CD4-positive, alpha-beta T cell treated with Interleukin-4 for 1 hour (primary cell): Measurements from ENCODE around the gene CYP1B1.
A peak's percentile ranks its signal among the peaks of the same experiment; 100 is the strongest.
"Not testable (repeated sequence)": the region's sequence is repeated elsewhere in the genome, so short reads cannot be mapped to it uniquely, and the experiment has no call there.

ENCODE experiments used
- DNase-seq, 2 donors: peaks; one replicate each; pipeline ENCODE4 v3.0.0-alpha.2; 2020 to 2022

The CYP1B1 gene

GRCh38 chr2:38098421-38099098, 22.6 kb upstream of the CYP1B1 start:
- DNase-seq = no peak

DNA sequence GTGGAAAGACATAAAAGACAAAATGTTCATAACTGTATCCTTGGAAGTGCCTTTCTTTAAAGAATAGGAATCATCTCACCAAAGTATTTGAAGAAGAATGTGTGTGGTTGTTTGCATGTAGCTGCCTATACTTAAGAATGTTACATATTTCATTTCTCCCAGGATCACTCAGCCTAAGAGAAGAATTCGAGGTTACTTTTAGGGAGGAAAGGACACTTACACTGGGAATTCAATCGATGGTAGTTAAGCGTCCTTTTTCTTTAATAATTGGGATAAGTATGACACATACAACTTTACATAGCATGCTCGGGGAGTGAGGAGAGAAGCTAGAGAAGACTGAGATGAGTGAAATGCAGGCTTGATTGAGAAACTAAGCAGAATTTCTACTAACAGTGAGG, 22.0 kb upstream of the CYP1B1 start:
- no peak for DNase-seq

- DNase-seq = no peak
Observed at GRCh38 chr2:38097258-38097987, 21.5 kb upstream of the CYP1B1 start.

DNA sequence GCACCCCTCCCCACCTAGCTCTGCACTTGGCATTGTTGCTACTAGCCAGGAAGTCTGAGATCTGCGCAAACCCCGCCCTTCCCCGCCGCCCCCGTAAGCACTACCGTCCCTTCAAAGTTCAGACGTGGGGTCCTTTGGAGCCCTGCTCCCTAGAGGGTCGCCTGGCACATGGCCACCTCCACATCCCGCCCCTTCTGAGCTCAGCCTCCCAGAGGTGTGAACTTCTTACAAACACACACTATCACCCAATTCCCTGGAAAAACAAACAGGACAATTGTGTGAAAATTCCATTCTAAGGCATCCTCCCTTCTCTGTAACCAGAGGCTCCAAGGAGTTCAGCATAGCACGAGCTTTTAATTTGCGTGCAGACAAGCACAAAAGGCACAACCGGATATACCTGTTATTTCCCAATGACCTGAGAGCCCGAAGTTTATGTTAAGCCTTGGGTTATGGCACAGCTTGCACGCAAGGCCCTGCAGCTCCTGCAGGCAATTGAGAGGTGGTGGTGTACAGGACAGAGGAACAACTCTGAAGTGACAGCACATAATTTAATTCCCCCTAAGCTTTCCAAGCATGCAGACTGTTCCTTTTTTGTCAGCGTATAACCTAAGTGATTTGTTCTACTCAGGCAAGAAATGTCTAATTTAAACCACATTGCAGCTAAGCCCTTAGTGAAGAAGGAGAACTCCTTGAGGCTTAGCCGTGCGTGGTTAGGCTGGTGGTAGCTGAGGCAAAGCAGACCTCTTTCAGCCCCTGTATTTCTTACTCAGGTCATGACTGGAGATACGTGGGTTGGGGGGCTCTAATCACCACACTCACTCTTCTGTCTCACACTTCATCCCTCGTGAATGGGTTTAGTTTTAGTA, 20.3 kb upstream of the CYP1B1 start:
- no peak for DNase-seq

DNA sequence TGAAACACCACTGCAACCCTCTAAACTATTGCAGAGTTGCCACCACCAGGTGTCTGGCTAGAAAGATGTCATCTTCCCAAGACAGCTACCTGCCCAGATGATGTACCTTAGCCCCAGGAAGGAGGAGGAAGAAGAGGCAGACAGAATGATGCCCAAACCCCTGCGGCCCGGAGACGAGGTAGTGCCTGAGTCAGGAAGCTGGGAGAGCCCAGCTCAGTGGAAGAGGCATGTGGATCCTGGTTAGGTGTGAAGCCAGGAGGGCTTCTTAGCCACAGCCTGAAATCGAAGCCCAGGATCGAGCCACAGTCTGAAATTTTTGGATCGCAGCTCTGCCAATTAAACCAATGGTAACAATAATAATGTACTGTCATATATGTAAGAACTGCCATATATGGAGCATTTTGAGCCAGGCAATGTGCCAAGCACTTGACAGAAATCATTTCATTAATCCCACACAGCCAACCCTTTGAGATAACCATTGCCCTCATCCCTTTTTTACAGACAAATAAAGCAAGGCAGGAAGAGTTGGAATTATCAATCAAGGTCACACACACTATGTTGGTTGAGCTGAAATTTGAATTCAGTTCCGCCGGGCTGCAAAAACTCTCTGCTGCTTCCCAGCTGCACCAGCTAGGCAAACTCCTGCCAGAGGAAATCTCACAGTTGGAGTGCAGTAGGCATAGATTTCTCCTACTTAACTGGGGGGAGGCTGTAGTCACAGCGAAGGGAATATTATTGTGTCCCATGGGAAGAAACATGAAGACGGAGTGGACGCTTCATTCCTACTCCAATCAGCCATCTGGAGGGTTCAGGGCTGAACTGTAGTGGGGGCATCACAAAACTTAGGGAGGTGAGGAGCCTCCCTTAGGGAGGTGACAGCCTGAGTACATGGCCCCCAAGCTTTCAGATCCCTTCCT, 19.4 kb upstream of the CYP1B1 start:
- no peak for DNase-seq

DNA sequence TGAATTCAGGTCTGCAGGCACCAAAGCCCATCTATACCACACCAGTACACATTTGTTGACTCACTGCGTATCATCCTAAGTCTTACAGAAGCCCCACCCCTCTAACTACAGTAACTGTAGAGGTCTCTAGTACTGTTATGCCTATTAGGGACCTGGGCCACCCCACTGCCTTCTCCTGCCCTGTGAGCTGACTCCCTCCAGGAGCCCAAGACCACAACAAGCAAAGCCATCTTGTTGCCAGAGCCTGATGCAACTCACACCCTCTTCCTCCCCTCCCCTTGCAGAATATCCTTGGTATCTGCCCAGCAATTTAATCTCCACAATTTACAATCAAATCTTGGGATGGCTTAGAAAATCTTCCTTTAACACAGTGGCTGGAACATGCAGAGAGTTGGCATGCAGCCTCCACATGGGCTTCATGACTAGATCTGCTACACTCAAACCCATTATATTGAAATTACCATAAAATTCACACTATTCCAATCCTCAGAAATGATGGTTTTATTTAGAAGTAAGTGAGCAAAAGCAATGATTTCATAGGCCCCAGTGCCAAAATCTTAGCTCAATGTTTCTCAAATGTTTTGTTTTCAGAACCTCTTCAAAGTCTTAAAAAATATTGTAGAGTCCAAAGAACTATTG, 17.7 kb upstream of the CYP1B1 start:
- no peak for DNase-seq

- DNase-seq = no peak
Observed at GRCh38 chr2:38092196-38092902, 16.4 kb upstream of the CYP1B1 start.

DNA sequence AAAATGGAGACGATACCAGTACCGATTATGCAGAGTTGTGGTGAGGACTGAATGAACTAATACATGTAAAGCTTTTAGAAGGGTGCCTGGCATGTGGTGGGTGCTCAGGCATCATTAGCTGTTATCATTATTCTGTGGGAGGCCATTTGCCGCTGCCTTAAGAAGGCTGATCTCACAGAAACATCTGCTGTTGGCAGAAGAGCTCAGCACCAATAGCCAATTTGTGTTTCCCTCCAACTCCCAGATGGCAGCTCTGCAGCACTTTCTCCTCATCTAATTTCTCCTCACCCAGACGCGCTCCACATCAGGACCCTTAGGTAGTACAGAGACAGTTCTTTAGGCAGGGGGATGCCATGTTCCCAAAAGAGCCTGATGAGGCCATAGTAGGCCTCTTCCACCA, 15.8 kb upstream of the CYP1B1 start:
- no peak for DNase-seq

DNA sequence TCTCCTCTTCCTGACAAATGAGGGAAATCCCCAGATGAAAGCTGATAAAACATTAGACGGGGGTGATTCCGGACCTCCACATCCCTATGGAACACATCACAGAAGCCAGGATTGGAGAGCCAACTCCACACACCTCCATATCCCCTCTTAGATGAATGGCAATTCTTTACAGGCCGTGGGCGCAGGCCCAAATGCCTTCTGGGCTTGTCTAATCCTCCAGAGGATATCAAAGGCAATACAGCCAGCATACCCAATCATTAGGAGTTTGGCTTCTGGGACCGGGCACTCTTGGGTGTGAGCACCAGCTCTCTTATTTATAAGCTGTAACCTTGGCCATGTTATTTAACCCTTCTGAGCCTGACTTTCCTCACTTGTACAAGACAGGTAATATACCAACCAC, 15.0 kb upstream of the CYP1B1 start:
- no peak for DNase-seq

- DNase-seq = not testable (repeated sequence)
Observed at GRCh38 chr2:38090212-38090611, 14.3 kb upstream of the CYP1B1 start.

DNA sequence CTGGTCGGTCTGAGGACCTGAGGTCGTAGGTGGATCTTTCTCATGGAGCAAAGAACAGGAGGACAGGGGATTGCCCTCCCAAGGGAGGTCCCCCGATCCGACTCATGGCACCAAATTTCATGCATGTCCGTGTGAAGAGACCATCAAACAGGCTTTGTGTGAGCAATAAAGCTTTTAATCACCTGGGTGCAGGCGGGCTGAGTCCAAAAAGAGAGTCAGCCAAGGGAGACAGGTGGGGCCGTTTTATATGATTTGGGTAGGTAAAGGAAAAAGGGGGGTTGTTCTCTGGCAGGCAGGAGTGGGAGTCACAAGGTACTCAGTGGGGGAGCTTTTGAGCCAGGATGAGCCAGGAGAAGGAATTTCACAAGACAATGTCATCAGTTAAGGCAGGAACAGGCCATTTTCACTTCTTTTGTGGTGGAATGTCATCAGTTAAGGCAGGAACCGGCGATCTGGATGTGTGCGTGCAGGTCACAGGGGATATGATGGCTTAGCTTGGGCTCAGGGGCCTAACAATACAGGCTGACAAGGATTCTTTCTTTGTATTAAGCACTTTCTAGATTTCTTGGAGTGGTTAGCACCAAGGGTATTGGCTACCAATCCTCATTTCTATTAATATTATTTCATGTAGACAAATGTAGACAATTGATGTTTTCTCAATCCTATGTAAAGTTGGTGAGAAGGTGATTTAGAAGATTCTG, 10.2 kb upstream of the CYP1B1 start:
- not testable (repeated sequence) for DNase-seq

DNA sequence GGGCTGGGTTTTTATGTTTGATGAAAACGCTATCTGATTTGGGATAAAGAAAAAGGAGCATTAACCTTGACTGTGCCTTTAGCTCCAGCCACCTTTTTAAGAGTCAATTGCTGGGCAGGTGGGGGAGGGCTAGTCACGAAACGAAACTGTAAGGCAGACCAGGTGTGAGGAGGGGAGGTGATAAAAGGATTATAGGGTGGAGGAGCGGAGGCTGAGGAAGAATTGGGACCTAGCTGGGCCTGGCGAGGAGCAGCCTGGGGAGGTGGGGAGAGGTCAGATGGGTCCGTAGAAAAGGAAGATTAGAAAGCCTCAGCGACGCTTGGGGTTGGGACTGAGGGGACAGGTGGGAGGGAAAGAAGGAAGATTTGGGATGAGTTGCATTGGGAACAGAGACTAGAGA, 8.6 kb upstream of the CYP1B1 start:
- not testable (repeated sequence) for DNase-seq

DNA sequence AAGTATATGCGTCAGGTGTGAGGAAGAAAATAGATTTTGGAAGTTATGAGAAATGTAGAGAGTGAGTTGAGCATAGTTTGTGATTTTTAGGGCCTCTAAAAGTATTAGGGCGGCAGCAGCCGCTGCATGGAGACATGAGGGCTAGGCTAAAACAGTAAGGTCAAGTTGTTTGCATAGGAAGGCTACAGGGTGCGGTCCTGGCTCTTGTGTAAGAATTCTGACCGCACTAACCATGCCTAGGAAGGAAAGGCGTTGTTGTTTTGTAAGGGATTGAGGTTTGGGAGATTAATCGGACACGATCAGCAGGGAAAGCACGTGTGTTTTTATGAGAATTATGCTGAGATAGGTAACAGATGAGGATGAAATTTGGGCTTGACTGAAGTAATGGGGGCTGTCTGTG, 6.8 kb upstream of the CYP1B1 start:
- not testable (repeated sequence) for DNase-seq

GRCh38 chr2:38080346-38080745, 4.4 kb upstream of the CYP1B1 start:
- no peak for DNase-seq

- no peak for DNase-seq
Observed at GRCh38 chr2:38079116-38080052, 3.4 kb upstream of the CYP1B1 start.

- DNase-seq = no peak
Observed at GRCh38 chr2:38077431-38077769, 1.4 kb upstream of the CYP1B1 start.

DNA sequence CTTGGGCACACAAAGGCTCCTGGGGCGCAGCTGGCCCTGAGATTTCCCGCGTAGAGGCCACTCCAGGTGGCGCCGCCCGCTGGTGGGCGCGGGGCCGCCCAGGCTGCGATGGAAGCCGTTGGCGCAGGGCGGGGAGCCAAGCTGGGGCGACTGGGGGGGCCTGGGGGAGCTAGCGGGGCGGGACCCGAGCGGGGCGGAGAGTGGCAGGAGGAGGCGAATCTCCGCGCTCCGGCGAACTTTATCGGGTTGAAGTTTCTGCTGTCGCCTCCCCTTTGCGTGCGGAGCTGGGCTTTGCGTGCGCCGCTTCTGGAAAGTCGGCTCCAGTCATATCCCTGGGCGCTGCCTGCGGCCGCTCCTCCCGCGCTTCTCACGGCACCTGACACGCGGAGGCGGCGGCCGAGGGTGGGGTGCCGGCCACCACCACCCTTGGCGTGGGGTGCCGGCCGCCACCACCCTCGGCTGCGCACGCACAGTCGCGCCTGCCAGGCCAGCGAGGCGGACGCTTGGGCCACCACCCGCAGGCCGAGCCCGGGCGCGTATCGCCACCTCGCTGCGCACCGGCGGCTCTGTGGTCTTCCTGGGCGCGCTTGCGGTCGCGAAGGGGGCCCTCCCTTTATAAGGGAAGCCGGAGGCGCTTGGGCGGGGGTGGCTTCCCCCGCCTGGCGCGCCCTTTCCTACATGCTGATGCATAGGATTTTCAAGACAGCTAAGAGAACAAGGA, 919 bp upstream of the CYP1B1 start:
- DNase-seq = peak in 1 of 2 donors; percentile 20

DNA sequence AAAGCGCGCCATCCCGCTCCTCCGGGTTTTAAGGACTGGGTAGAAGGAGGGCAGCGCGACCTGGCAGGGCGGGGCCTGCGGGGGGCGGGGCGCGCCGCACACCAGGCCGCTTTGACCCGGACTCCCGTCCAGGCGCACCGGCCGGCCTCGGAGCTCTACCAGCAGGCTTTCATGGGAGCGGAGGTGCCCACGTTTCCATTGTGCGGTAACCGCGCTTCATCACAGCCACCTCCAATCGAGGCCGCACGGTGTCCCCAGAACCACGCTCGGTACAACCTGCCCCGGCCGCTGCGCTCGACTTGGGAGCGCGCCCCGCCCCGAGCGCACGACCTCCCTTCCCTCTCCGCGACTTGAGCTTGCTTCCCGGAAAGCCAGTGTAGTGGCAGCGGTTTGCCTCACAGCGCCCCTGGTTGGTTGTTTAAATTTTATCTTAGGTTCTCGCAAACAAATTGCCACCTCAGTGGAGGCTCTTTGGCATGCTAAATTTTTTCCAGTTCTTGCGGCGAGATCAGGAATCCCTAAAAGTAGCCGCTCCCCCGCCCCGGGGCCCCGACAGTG, 280 bp upstream of the CYP1B1 start:
- peak in 1 of 2 donors; percentile 45 for DNase-seq
